Measurements from ENCODE around the gene CDKL1. TPM values are rescaled to one million over a fixed set of nuclear protein-coding genes. Genes with fewer than 3 reads are reported as not detected.
A peak's percentile ranks its signal among the peaks of the same experiment; 100 is the strongest.

Gene CDKL1
- total and polyA plus RNA-seq, 2 of the 13 experiments (the other 11 are each of a cell fraction or from before 2014, with no cell fraction given): 4.4 to 5.1 TPM

- TF ChIP-seq ZNF292 (CRISPR knock-in tag; IDR thresholded peaks at IDR 0.05; ENCODE audit: borderline replicate concordance, low read depth) (0 out of 2 replicates have a peak, but pooled peaks have one; percentile 5), SRF (IDR thresholded peaks at IDR 0.05; ENCODE audit: low read depth, low read length) (no peak), RFXANK (CRISPR knock-in tag; IDR thresholded peaks at IDR 0.05) (no peak; the same call in 1 of the 2 replicates), NFRKB (IDR thresholded peaks at IDR 0.05) (no peak), NR2F2 (IDR thresholded peaks at IDR 0.05; ENCODE audit: borderline replicate concordance, low read depth) (no peak), STAT5B (CRISPR knock-in tag; IDR thresholded peaks at IDR 0.05) (no peak), MBD4 (IDR thresholded peaks at IDR 0.05; ENCODE audit: borderline replicate concordance, low read length) (no peak), SMARCC2 (IDR thresholded peaks at IDR 0.05) (no peak), KAT7 (CRISPR knock-in tag; IDR thresholded peaks at IDR 0.05; ENCODE audit: borderline replicate concordance) (no peak), ZNF614 (CRISPR knock-in tag; IDR thresholded peaks at IDR 0.05; ENCODE audit: borderline replicate concordance) (peak; percentile 56; the same call in 1 of the 2 replicates), ZNF232 (CRISPR knock-in tag; IDR thresholded peaks at IDR 0.05; ENCODE audit: borderline replicate concordance) (peak; percentile 86; the same call in 1 of the 2 replicates), MAFK (conservative IDR thresholded peaks at IDR 0.05 in 1 of 2, IDR thresholded peaks at IDR 0.05 in 1 of 2; ENCODE audit: low read length in 2 of 2) (no peak), POLR2AphosphoS5 (IDR thresholded peaks at IDR 0.05; ENCODE audit: low read depth, low read length) (peak; percentile 96), HCFC1 (IDR thresholded peaks at IDR 0.05; ENCODE audit: low read depth, low read length) (peak; percentile 18; the same call in 1 of the 2 replicates), ZNF747 (CRISPR knock-in tag; IDR thresholded peaks at IDR 0.05; ENCODE audit: borderline replicate concordance) (peak; percentile 84), MATR3 (CRISPR knock-in tag; IDR thresholded peaks at IDR 0.05) (no peak), ZNF468 (CRISPR knock-in tag; IDR thresholded peaks at IDR 0.05) (0 out of 2 replicates have a peak, but pooled peaks have one; percentile 39), HMGA1 (CRISPR knock-in tag; conservative IDR thresholded peaks at IDR 0.05) (no peak), HNRNPL (IDR thresholded peaks at IDR 0.05; ENCODE audit: low read depth, low read length) (0 out of 2 replicates have a peak, but pooled peaks have one; percentile 61), ELF3 (CRISPR knock-in tag; IDR thresholded peaks at IDR 0.05) (peak; percentile 44), ZNF710 (CRISPR knock-in tag; IDR thresholded peaks at IDR 0.05; ENCODE audit: borderline replicate concordance) (peak; percentile 73; the same call in 1 of the 2 replicates), DPF2 (CRISPR knock-in tag; IDR thresholded peaks at IDR 0.05; ENCODE audit: borderline replicate concordance, low read depth) (no peak)
- TF ChIP-seq, protein P1, sequence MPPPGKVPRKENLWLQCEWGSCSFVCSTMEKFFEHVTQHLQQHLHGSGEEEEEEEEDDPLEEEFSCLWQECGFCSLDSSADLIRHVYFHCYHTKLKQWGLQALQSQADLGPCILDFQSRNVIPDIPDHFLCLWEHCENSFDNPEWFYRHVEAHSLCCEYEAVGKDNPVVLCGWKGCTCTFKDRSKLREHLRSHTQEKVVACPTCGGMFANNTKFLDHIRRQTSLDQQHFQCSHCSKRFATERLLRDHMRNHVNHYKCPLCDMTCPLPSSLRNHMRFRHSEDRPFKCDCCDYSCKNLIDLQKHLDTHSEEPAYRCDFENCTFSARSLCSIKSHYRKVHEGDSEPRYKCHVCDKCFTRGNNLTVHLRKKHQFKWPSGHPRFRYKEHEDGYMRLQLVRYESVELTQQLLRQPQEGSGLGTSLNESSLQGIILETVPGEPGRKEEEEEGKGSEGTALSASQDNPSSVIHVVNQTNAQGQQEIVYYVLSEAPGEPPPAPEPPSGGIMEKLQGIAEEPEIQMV (CRISPR knock-in tag; IDR thresholded peaks at IDR 0.05; ENCODE audit: low read depth): peak; percentile 18; the same call in 1 of the 2 replicates
- TF ChIP-seq, protein P2, sequence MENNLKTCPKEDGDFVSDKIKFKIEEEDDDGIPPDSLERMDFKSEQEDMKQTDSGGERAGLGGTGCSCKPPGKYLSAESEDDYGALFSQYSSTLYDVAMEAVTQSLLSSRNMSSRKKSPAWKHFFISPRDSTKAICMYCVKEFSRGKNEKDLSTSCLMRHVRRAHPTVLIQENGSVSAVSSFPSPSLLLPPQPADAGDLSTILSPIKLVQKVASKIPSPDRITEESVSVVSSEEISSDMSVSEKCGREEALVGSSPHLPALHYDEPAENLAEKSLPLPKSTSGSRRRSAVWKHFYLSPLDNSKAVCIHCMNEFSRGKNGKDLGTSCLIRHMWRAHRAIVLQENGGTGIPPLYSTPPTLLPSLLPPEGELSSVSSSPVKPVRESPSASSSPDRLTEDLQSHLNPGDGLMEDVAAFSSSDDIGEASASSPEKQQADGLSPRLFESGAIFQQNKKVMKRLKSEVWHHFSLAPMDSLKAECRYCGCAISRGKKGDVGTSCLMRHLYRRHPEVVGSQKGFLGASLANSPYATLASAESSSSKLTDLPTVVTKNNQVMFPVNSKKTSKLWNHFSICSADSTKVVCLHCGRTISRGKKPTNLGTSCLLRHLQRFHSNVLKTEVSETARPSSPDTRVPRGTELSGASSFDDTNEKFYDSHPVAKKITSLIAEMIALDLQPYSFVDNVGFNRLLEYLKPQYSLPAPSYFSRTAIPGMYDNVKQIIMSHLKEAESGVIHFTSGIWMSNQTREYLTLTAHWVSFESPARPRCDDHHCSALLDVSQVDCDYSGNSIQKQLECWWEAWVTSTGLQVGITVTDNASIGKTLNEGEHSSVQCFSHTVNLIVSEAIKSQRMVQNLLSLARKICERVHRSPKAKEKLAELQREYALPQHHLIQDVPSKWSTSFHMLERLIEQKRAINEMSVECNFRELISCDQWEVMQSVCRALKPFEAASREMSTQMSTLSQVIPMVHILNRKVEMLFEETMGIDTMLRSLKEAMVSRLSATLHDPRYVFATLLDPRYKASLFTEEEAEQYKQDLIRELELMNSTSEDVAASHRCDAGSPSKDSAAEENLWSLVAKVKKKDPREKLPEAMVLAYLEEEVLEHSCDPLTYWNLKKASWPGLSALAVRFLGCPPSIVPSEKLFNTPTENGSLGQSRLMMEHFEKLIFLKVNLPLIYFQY (CRISPR knock-in tag; IDR thresholded peaks at IDR 0.05; ENCODE audit: borderline replicate concordance): no peak
Measured at GRCh38 chr14:50311972-50312733, 84.5 kb downstream of the CDKL1 start, which contains the start of the genes DMAC2L and L2HGDH (continued).
